Caco-2 (cell line): ENCODE measurements around the gene PMM2. TPM values are rescaled to one million over a fixed set of nuclear protein-coding genes. Genes with fewer than 3 reads are reported as not detected.

Source experiments
- BruUV-seq: library from RNA; stranded (reverse); fragments of 400-500 nt; replicated peaks from 2 replicates; lab custom pipeline; 2021; lab: Mats Ljungman, UMichigan
- CTCF ChIA-PET: fragments of 300-600 bp; sonication (Branson Sonifier 250); formaldehyde crosslinking; loops from one replicate; lab custom pipeline; 2022; ENCODE audit warnings: antibody characterized with exemption; lab: Charles Lee
- POLR2A ChIA-PET: fragments of 300-600 bp; sonication (Branson Sonifier 250); formaldehyde crosslinking; loops from one replicate; lab custom pipeline; 2022; ENCODE audit warnings: antibody characterized with exemption; lab: Charles Lee
- DNase-seq, 2 experiments: peaks; one replicate each; pipeline versions ENCODE4 v3.0.0 to v3.0.0-alpha.2; 2020 to 2022
- H3K27me3 ChIP-seq: replicated peaks from 2 replicates; pipeline ENCODE4 v1.6.0; 2011; ENCODE audit warnings: low read length; ENCODE audit not compliant: control insufficient read depth, insufficient read depth
- H3K36me3 ChIP-seq: 2 replicates; pipeline ENCODE4 v1.5.1; 2011; ENCODE audit warnings: low read length; ENCODE audit not compliant: control insufficient read depth, insufficient read depth
- H3K4me1 ChIP-seq: fragments of 250-450 bp; sonication (Bioruptor Pico); 2 replicates; pipeline ENCODE4 v1.5.1; 2020; ENCODE audit warnings: mild to moderate bottlenecking
- H3K4me3 ChIP-seq: 2 replicates; pipeline ENCODE4 v1.5.1; 2011; ENCODE audit warnings: low read depth, mild to moderate bottlenecking, control low read depth, low read length
- H3K9me3 ChIP-seq: fragments of 250-450 bp; sonication (Bioruptor Pico); 2 replicates; pipeline ENCODE4 v1.5.1; 2020; ENCODE audit warnings: mild to moderate bottlenecking, moderate library complexity
- H3K27ac Mint-ChIP-seq: one replicate; pipeline ENCODE4 v1.8.0; 2022; ENCODE audit warnings: mixed read lengths; ENCODE audit not compliant: unreplicated experiment
- H3K27me3 Mint-ChIP-seq: one replicate; pipeline ENCODE4 v1.8.0; 2022; ENCODE audit warnings: mixed read lengths; ENCODE audit not compliant: insufficient read depth, unreplicated experiment
- H3K36me3 Mint-ChIP-seq: one replicate; pipeline ENCODE4 v1.8.0; 2022; ENCODE audit warnings: mild to moderate bottlenecking, mixed read lengths; ENCODE audit not compliant: insufficient read depth, unreplicated experiment
- H3K4me1 Mint-ChIP-seq: one replicate; pipeline ENCODE4 v1.8.0; 2022; ENCODE audit warnings: low read depth, mixed read lengths; ENCODE audit not compliant: unreplicated experiment
- H3K4me3 Mint-ChIP-seq: one replicate; pipeline ENCODE4 v1.8.0; 2022; ENCODE audit warnings: mild to moderate bottlenecking, moderate library complexity, mixed read lengths; ENCODE audit not compliant: unreplicated experiment
- H3K9me3 Mint-ChIP-seq: one replicate; pipeline ENCODE4 v1.8.0; 2022; ENCODE audit warnings: mixed read lengths; ENCODE audit not compliant: unreplicated experiment
- CTCF ChIP-seq, 2 experiments: fragments of 200-600 bp in 1 of 2; IDR thresholded peaks; 1 replicate in 1 of 2; 2 replicates in 1 of 2; pipeline versions ENCODE4 v1.5.1 to v1.8.0; 2011 to 2022; ENCODE audit warnings: antibody characterized with exemption in 1 of 2, control low read depth in 1 of 2, inconsistent platforms in 1 of 2, low read depth in 1 of 2, low read length in 1 of 2, mild to moderate bottlenecking in 1 of 2, moderate library complexity in 1 of 2; ENCODE audit not compliant: insufficient read depth in 1 of 2, severe bottlenecking in 1 of 2, unreplicated experiment in 1 of 2
- intact Hi-C: fragments of 100-400 bp; cut with micrococcal nuclease; formaldehyde crosslinking; loops from one replicate; pipeline ENCODE4 v1.10.0; 2022; ENCODE audit not compliant: unreplicated experiment
- total RNA-seq: library from RNA; stranded (reverse); gene quantifications from 2 replicates; pipeline ENCODE4 v1.2.3, GENCODE V29; 2022

The PMM2 gene
- total RNA-seq, 1 experiment from 2014 or later: 69.0 TPM

- Mint-ChIP-seq H3K27me3 (no peaks in the 10 kb centered on the region), H3K36me3 (peaks cover 19% of the 10 kb centered on the region), H3K4me1 (peaks cover 7% of the 10 kb centered on the region), H3K27ac (peak overlapping the region; percentile 94), H3K4me3 (peak overlapping the region; percentile 93), H3K9me3 (no peaks in the 10 kb centered on the region)
- CTCF ChIA-PET: interaction anchor here (0.7 to 1.2 kb wide), 2 partner anchors 83 to 212 kb away, joined by 3 to 4 read pairs; no protein-coding TSS in a partner anchor
- no peak for DNase-seq
- intact Hi-C loops: loop anchor here (2.0 to 5.0 kb wide), 4 partner anchors 44 to 224 kb away; partner anchors contain the start of gene CARHSP1
- H3K36me3 ChIP-seq: 0 out of 2 replicates have a peak, but pooled peaks cover 2% of the 10 kb centered on the region
- H3K4me1 ChIP-seq: no peaks in the 10 kb centered on the region; the same call in 1 of the 2 replicates
- peak in 1 of 2 experiments; percentile 10 for TF ChIP-seq CTCF (IDR thresholded peaks at IDR 0.05; ENCODE audit: insufficient read depth in 1 of 2, low read depth in 1 of 2, low read length in 1 of 2, severe bottlenecking in 1 of 2, unreplicated experiment in 1 of 2)
- BruUV-seq: TSS peak; percentile 87
- no peaks in the 10 kb centered on the region for H3K27me3 ChIP-seq
- H3K9me3 ChIP-seq: no peaks in the 10 kb centered on the region
- POLR2A ChIA-PET: interaction anchor here (1.6 kb wide), 1 partner anchor 72 kb away, joined by 9 read pairs; the partner anchor contains the start of gene CARHSP1
- peak overlapping the region; percentile 96 for H3K4me3 ChIP-seq
Measured at GRCh38 chr16:8796469-8797363, 923 bp upstream of the PMM2 start.

GRCh38 chr16:8798174-8798527 lies 512 bp downstream of the PMM2 start:
- TF ChIP-seq CTCF (IDR thresholded peaks at IDR 0.05; ENCODE audit: insufficient read depth in 1 of 2, low read depth in 1 of 2, low read length in 1 of 2, severe bottlenecking in 1 of 2, unreplicated experiment in 1 of 2): no peak
- intact Hi-C loops: loop anchor here (5.0 kb wide), 2 partner anchors 69 to 226 kb away; partner anchors contain the start of gene CARHSP1

GRCh38 chr16:8798535-8799157 lies 1.0 kb downstream of the PMM2 start:
- no peak for DNase-seq
- intact Hi-C loops: loop anchor here (5.0 kb wide), 2 partner anchors 69 to 226 kb away; partner anchors contain the start of gene CARHSP1
- CTCF ChIA-PET: no interaction called here
- H3K9me3 ChIP-seq: no peaks in the 10 kb centered on the region
- H3K4me3 ChIP-seq: peak overlapping the region; percentile 96
- TF ChIP-seq CTCF (IDR thresholded peaks at IDR 0.05; ENCODE audit: insufficient read depth in 1 of 2, low read depth in 1 of 2, low read length in 1 of 2, severe bottlenecking in 1 of 2, unreplicated experiment in 1 of 2): no peak
- POLR2A ChIA-PET: no interaction called here
- peaks cover 38% of the 10 kb centered on the region for H3K36me3 Mint-ChIP-seq
- H3K36me3 ChIP-seq: peaks cover 2% of the 10 kb centered on the region; the same call in 1 of the 2 replicates
- H3K27me3 Mint-ChIP-seq: no peaks in the 10 kb centered on the region
- H3K4me1 ChIP-seq: no peaks in the 10 kb centered on the region; the same call in 1 of the 2 replicates
- peak overlapping the region; percentile 94 for H3K27ac Mint-ChIP-seq
- no TSS peak for BruUV-seq
- H3K9me3 Mint-ChIP-seq: no peaks in the 10 kb centered on the region
- peaks cover 7% of the 10 kb centered on the region for H3K4me1 Mint-ChIP-seq
- H3K27me3 ChIP-seq: no peaks in the 10 kb centered on the region
- peak overlapping the region; percentile 93 for H3K4me3 Mint-ChIP-seq

More at GRCh38 chr16:8798174-8798527, 512 bp downstream of the PMM2 start:
- H3K4me3 Mint-ChIP-seq: peak overlapping the region; percentile 93
- no peaks in the 10 kb centered on the region for H3K9me3 ChIP-seq
- no peaks in the 10 kb centered on the region for H3K27me3 ChIP-seq
- H3K4me3 ChIP-seq: peak overlapping the region; percentile 96
- BruUV-seq: TSS peak; percentile 55
- H3K36me3 ChIP-seq: peaks cover 2% of the 10 kb centered on the region; the same call in 1 of the 2 replicates
- H3K4me1 Mint-ChIP-seq: peaks cover 7% of the 10 kb centered on the region
- peak overlapping the region; percentile 94 for H3K27ac Mint-ChIP-seq
- POLR2A ChIA-PET: no interaction called here
- H3K9me3 Mint-ChIP-seq: no peaks in the 10 kb centered on the region
- CTCF ChIA-PET: no interaction called here
- H3K36me3 Mint-ChIP-seq: peaks cover 33% of the 10 kb centered on the region
- H3K4me1 ChIP-seq: no peaks in the 10 kb centered on the region; the same call in 1 of the 2 replicates
- no peaks in the 10 kb centered on the region for H3K27me3 Mint-ChIP-seq
- DNase-seq: no peak
